Fibroblast of gingiva (primary cell): Measurements from ENCODE around the gene PER1.

Experiments used
- DNase-seq: peaks from one replicate; pipeline ENCODE4 v3.0.0-alpha.2; 2011; ENCODE audit warnings: low read depth

Gene PER1

DNA sequence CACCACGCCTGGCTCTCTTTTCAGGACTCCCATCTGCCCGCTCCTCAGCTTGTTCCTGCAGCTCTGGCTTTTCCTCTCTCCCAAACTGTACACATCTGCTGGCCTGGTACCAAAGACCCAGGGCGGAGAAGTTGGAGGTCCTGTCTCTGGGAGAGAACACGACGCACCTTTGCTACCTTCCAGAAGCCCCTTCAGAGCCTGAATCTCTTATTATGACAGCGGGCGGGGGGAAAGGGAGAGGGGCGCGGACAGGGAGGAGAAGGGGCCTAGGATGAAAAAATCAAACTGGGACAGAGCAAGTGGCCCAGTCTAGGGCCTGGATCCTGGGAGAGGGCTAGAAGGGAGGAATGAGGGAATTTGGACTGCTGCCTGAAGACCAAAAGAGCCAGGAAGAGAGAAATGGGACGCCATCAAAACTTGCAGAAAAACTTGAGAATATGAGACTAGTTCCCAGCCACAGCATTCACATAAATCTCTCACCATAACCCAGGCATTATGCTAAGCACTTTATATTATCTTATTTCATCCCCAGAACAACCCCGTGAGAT lies 2.5 kb upstream of the PER1 start:
- no peak for DNase-seq

- DNase-seq, result peak; percentile 100
Measured at GRCh38 chr17:8153957-8154607, 1.9 kb upstream of the PER1 start.

DNA sequence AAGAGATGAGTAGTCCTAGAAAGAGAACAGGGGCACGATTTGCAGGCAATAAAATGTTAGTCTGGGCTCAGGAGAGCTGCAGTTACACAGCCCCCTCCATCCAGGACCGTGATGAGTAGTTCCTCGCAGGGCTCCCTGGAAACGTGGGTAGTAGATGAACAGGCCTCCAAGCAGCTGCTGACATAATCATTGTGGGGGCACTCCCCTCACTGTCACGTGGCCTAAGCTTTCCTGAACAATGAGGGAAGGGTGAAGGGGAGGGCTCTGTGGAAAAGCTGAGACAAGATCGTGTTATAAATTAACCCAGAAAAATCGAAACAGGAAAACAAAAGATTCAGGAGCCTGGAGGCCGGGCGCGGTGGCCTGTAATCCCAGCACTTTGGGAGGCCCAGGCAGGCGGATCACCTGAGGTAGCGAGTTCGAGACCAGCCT lies 1.3 kb upstream of the PER1 start:
- DNase-seq, result peak; percentile 90

GRCh38 chr17:8153031-8153451 lies 837 bp upstream of the PER1 start:
- DNase-seq, result no peak

DNA sequence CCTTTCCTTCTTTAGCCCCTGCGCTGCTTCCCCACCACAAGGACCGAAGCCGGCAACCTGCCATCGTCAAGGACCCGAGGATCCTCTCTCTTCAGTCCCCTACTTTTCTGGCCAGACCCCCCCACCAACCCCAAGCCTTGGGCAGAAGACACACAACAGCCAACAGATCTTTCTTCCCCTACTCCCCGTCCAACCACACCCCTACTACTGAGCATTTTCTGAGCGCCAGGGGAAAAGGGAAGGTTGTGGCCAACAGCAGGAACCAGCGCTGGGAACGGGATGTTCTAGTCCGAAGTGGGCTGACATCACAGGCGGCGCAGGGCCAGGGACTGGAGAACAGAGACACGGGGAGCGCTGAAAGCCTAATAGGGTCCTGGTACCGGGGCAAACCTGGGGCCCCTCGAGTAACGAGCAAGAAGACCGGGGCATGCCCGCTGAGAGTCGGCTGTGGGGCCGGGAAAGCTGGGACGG lies 528 bp downstream of the PER1 start:
- DNase-seq, result peak; percentile 86

DNA sequence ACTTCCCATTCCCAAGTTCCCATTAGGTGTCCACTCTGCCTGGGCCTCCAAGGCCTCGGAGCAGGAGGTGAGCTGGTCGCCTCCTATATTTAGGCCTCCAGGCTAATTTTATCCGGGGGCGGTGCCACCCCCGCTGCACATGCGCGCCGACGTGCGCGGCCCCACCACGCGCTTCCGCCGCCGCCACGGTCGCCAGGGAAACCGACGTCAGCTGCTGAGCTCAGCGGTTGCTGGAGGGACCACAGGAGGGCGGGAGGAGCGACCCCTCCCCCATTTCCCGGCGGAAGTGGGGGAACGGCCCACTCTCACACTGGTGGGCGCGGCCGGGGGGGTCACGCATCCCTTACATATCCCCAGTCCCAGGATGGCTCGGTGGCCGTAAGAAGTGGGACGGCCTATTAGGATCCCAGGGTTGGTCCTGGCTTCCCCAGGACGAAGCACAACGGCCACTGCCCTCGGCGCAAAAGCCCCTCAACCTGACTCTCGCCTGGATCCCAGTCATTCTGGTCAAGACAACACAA lies 1.0 kb downstream of the PER1 start:
- DNase-seq, result peak; percentile 95

DNA sequence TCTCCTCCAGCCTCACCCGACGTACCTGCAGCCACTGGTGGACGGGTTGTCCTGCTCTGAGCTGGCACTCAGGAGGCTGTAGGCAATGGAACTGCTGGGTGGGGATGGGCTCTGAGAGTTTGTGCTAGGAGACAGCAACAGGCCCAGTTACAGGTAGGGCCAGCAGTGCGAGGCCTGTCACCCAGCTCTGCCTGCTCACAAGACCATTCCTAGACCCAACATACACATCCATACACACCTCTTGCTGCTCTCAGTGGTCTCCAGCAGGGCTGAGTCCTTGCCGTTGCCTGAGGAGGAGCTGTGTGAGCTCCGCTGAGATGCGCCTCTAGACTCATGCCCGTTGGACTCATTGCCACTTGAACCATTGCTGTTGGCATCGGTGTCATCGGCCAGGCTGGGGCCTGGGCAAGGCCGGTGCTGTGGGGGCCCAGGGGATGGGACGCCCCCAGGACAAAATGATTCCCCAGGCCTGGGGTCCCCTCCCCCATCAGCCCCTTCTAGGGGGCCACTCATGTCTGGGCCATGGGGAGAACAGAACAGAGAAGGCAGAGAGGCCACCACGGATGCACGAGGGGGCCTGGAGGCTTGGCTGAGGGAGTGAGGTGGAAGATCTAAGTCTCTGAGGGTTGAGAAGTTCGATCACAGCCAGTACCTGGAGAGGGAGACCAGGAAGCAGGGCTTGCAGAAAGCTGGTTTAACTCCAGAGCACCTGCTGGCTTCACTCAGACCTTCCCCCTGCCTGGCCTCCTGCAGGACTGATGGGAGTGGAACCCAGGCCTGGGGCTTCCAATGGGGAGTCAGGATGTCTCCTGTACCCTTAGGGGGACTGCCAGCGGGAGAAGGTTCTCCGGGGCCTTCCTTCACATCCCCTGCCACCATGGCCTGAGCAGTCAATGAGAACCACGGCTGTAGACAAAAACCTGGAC lies 1.7 kb downstream of the PER1 start:
- DNase-seq, result no peak

GRCh38 chr17:8149419-8150193 lies 2.6 kb downstream of the PER1 start:
- DNase-seq, result no peak

GRCh38 chr17:8148560-8148959 lies 3.6 kb downstream of the PER1 start:
- no peak for DNase-seq

- no peak for DNase-seq
Measured at GRCh38 chr17:8147805-8148404, 4.3 kb downstream of the PER1 start.

GRCh38 chr17:8147141-8147804 lies 4.9 kb downstream of the PER1 start:
- DNase-seq, result no peak

GRCh38 chr17:8146381-8147140 lies 5.6 kb downstream of the PER1 start:
- peak; percentile 0 for DNase-seq

DNA sequence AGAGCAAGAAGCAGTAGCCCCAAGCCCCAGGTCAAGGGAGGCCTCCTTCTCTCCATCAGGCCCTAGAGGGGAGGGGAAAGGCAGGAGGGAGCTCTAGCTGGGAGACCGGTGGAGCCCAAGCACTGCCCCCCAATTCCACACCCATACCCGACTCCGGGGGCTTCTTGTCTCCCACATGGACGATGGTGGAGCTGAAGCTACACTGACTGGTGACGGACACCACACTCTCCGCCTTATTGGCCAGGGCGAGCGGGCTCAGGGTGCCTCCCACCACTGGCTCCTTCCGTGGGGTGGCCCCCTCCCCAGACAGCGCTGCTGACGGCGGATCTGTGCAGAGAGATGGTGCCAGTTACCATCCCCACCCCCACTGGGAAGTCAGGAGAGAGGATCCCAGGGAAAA lies 6.4 kb downstream of the PER1 start:
- DNase-seq, result peak; percentile 0

DNA sequence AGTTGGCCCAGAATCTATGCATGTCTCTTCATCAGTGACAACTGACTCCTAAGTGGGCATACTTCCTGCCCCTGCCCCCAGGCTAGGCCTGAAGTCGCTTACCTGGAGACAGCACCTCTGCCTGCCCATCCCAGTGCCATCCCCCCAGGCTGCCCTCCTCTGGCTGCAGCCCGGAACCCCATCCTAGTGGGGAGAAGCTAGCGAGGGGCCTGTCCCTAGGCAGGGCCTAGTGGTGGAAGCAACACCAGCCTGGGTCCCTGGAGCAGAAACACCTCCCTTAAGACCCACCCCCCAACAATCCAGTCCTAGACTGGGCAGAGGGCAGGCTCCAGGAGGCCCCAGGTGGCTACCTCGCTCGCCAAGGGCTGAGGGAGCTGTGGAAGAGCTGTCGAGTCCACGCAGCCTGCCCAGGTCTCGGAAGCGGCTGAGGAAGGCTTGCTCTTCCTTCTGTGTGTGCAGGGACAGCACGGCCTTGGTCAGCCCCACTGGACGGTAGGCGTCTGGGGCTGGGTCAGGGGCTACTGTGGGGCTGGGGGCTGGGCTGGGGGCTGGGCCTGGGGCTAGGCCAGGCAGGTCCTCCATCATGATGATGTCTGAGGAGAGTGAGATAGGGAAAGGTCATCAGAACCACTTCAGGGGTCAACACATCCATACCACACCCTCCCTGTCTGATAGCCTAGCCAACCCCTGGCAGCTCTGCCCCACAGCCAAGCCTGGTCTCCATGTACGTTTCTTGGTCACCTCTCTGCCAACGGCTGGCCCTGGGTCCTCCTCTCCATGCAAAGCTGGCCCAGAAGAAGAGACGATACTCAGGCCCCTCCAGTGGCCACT lies 7.6 kb downstream of the PER1 start:
- DNase-seq, result no peak

GRCh38 chr17:8143581-8144400 lies 8.4 kb downstream of the PER1 start:
- no peak for DNase-seq

DNA sequence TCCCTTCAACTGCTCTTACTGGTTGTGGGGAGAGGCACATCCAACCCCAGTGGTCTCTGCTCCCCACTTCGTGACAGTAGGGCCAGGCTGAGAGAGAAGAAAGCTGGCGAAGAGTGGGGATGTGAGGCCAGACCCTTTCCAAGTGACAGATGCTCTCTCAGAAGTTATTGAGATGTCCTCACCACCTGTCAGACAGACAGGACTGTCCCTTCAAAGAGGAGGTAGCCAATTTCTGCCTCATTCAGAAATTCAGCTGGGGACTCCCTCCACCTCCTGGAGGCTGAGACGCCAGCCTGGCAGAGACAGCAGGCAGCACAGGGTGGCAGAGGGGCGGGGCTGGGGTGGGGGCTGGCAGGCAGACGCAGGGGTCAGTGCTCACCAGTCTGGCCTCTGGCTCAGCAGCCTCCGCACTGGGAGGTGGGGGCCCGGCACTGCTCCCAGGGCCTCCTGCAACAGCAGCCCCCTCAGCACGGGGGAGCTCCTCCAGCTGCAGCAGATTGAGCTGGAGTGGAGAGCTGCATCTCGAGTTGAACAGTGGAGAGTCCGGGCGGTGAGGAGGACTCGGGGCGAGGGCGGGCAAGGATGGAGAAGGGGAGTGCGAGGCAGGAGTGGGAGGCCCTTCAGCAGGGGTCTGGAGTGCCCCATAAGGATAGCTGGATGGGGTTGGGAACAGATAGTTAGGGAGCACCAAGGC lies 9.2 kb downstream of the PER1 start:
- DNase-seq, result no peak

DNA sequence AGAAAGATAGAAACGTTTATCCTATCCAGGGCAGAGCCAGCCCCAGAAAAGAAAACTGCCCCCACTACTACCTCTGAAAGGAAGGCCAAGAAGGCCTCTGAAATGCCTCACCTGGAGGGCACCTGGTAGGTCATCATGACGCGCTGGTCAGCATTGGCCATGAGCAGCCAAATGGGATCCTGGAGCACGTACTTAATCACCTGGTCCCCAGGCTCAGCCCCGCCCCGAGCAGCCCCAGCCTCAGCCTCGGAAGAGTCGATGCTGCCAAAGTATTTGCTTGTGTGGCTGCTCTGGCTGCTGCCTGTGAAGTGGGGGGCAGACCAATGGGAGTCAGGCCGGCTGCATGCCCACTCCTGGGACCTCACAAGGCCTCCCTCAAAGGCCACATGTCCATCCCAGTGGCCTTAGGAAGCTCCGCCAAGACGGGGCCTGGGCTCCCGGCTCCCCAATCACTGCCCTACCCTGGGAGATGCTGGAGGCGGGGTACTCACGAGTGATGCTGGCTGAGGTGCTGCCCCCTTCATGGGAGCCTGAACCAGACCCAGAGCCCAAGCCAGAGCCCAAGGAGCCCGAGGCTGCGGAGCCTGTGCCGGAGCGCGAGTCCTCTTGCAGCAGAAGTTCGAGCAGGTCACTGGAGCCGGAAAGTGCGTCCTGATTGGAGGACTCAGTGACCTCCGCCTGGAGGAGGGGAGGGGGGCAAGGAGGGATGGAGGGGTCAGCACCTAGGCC lies 9.9 kb downstream of the PER1 start:
- DNase-seq, result no peak
